ENCODE data around the gene SMIM24.
"Not testable (repeated sequence)": the region's sequence is repeated elsewhere in the genome, so short reads cannot be mapped to it uniquely, and the experiment has no call there.

Gene SMIM24

GRCh38 chr19:3433805-3434540 is 46.4 kb downstream of the SMIM24 start:
- no peak for DNase-seq (ENCODE audit: low read depth in 2 of 2)

GRCh38 chr19:3433313-3433712 is 47.0 kb downstream of the SMIM24 start:
- DNase-seq (ENCODE audit: low read depth in 2 of 2) = no peak

GRCh38 chr19:3431760-3432397 is 48.4 kb downstream of the SMIM24 start:
- no peak for DNase-seq (ENCODE audit: low read depth in 2 of 2)

DNA sequence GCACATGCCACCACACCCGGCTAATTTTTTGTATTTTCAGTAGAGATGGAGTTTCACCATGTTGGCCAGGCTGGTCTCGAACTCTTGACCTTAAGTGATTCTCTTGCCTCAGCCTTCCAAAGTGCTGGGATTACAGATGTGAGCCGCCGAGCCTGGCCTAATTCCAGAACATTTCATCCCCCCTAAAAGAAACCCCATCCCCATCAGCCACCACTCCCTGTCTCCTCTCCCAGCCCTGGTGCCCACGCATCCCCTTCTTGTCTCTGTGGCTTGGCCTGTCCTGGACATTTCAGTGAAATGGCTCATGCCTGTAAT is 50.0 kb downstream of the SMIM24 start:
- DNase-seq (ENCODE audit: low read depth in 2 of 2) = not testable (repeated sequence)

DNA sequence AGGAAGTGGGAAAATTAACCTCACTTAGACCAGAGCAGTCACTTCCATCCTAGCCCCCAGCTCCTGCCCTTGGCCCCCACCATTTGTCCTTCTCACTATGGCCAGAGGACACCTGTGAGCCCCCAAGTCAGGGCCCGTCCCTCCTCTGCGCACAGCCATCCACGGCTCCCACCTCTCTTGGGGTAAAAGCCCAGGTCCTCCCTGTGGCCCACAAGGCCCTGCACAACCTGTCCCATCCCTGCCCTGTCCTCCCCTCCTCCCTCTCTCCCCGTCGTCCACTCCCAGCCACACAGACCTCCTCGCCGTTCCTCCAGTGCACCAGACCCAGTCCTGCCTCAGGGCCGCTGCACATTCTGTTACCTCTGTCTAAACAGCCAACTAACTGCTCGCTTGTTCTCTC is 53.9 kb downstream of the SMIM24 start:
- no peak for DNase-seq (ENCODE audit: low read depth in 2 of 2)

All from fibroblast of skin of left quadriceps (primary cell).